Measurements from ENCODE around the gene HOXB4.

DNA sequence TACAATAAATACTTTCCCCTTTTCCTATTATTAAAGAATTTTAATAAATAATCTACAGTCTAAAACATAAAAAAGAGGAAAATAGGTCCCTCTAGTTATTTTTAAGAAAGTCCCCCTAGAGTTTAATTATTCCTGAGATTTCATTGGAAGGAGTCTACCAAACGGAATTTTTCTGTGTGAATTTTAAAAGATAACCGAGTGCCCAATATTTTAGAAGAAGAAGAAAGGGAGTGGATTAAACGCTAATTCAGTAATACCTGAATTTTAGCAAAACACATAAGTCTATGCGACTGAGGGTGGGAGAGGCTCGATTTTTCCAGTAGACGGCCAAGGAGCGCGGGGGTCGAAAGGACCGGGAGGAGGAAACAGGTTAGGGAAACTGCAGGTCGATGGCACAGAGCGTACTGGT, 35.4 kb downstream of the HOXB4 start:
- TF ChIP-seq, protein P1, sequence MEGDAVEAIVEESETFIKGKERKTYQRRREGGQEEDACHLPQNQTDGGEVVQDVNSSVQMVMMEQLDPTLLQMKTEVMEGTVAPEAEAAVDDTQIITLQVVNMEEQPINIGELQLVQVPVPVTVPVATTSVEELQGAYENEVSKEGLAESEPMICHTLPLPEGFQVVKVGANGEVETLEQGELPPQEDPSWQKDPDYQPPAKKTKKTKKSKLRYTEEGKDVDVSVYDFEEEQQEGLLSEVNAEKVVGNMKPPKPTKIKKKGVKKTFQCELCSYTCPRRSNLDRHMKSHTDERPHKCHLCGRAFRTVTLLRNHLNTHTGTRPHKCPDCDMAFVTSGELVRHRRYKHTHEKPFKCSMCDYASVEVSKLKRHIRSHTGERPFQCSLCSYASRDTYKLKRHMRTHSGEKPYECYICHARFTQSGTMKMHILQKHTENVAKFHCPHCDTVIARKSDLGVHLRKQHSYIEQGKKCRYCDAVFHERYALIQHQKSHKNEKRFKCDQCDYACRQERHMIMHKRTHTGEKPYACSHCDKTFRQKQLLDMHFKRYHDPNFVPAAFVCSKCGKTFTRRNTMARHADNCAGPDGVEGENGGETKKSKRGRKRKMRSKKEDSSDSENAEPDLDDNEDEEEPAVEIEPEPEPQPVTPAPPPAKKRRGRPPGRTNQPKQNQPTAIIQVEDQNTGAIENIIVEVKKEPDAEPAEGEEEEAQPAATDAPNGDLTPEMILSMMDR (IDR thresholded peaks at IDR 0.05; ENCODE audit: insufficient read depth, low read length, poor library complexity, severe bottlenecking), result no peak
- TF ChIP-seq EZH2phosphoT487 (conservative IDR thresholded peaks at IDR 0.05; ENCODE audit: low read length), result no peak
